HEK293T (cell line): ENCODE data around the gene CNTN5.

ENCODE experiments used
- BHLHE40 ChIP-seq: fragments of 450-650 bp; IDR thresholded peaks from 2 replicates; pipeline ENCODE4 v1.6.1; 2016; ENCODE audit warnings: mild to moderate bottlenecking, moderate library complexity, borderline replicate concordance
- FOXM1 ChIP-seq: fragments of 450-650 bp; IDR thresholded peaks from 2 replicates; pipeline ENCODE4 v1.6.1; 2017; ENCODE audit warnings: mild to moderate bottlenecking, borderline replicate concordance

DNA sequence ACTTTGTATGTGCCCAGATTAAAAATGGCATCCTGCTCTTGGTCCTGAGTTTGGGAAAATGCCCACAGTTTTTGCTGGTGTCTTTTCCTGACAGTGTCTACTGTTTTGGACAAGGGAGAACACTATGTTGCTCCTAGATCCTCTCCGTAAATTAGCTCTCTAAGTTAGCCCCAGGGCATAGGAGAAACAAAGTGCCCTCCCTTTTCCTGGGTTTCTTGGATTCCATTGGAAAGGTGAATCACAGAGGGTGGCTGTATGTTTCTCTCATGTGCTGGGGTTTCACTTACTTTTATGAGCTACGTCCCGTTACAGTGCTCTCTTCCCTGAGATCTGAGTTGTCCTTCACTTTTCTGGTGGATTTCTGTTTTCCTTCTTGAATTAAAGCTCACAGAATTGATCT is 782.8 kb downstream of the CNTN5 start:
- TF ChIP-seq BHLHE40 (no peak), FOXM1 (no peak)
